Activated CD4-positive, alpha-beta memory T cell treated with anti-CD3 and anti-CD28 coated beads for 36 hours (primary cell): ENCODE measurements around the gene FRS3. TPM values are rescaled to one million over a fixed set of nuclear protein-coding genes. Genes with fewer than 3 reads are reported as not detected.
A peak's percentile ranks its signal among the peaks of the same experiment; 100 is the strongest.

Experiments used
- CTCF ChIA-PET: fragments of 350-600 bp; sonication (Branson Sonifier 250); formaldehyde crosslinking; loops from one replicate; lab custom pipeline; 2021; ENCODE audit warnings: antibody characterized with exemption, inconsistent platforms; lab: Charles Lee
- POLR2A ChIA-PET: fragments of 350-600 bp; sonication (Branson Sonifier 250); formaldehyde crosslinking; loops from one replicate; lab custom pipeline; 2021; ENCODE audit warnings: antibody characterized with exemption; lab: Charles Lee
- DNase-seq: peaks from one replicate; pipeline ENCODE4 v3.0.0-alpha.2; 2020
- H3K27ac Mint-ChIP-seq: one replicate; pipeline ENCODE4 v1.8.0; 2021; ENCODE audit warnings: mixed read lengths
- H3K27me3 Mint-ChIP-seq: one replicate; pipeline ENCODE4 v1.8.0; 2021; ENCODE audit warnings: mixed read lengths
- H3K36me3 Mint-ChIP-seq: one replicate; pipeline ENCODE4 v1.8.0; 2021; ENCODE audit warnings: mixed read lengths
- H3K4me1 Mint-ChIP-seq: one replicate; pipeline ENCODE4 v1.8.0; 2021; ENCODE audit warnings: low read depth, mixed read lengths
- H3K4me3 Mint-ChIP-seq: one replicate; pipeline ENCODE4 v1.8.0; 2021; ENCODE audit warnings: mild to moderate bottlenecking, mixed read lengths
- H3K9me3 Mint-ChIP-seq: one replicate; pipeline ENCODE4 v1.8.0; 2021; ENCODE audit warnings: mixed read lengths
- intact Hi-C: fragments of 100-400 bp; cut with micrococcal nuclease; formaldehyde crosslinking; loops from one replicate; pipeline ENCODE4 v1.15.1; 2023
- total RNA-seq, 2 experiments: library from RNA; stranded (reverse); gene quantifications; one replicate each; pipeline ENCODE4 v1.2.3, GENCODE V29; 2021

FRS3 gene, protein sequence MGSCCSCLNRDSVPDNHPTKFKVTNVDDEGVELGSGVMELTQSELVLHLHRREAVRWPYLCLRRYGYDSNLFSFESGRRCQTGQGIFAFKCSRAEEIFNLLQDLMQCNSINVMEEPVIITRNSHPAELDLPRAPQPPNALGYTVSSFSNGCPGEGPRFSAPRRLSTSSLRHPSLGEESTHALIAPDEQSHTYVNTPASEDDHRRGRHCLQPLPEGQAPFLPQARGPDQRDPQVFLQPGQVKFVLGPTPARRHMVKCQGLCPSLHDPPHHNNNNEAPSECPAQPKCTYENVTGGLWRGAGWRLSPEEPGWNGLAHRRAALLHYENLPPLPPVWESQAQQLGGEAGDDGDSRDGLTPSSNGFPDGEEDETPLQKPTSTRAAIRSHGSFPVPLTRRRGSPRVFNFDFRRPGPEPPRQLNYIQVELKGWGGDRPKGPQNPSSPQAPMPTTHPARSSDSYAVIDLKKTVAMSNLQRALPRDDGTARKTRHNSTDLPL
- 1 to 10 TPM; 4.8 to 5.5 TPM for total RNA-seq

DNA sequence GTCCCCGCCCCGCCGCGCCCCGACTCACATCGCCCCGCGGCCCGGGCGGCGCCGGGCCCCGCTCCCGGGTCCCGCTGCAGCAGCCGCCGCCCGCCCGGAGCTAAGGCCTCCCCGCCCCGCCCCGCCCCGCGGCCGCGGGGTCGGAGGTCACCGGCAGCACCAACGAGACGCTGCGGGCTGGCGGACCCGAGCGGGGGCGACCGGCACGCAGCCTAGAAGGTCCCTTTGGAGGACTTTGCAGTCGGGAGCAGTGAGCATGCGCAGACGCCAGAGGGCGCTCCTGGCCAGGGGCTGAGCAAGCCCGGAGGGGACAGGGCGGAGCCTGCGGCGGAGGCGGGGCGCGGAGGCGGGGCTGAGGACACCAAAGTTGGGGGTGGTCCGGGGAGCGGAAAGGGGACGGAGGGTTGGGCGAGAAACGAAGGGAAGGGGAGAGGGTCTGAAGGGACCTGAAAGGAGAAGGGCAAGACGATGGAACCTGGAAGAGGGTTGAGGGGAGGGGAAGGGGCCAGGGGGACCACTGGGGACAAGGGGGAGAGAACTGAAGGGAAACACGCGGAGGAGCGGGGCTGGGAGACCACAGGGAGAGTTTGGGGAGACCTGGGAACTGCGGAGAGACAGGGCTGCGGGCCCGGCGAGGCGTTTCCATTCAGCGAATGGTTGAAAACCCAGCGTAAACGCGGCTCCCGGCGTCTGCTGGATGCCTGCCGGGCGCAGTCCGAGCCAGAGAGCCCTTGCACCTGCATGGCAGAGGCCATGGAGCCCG lies at the start of gene FRS3:
TSS of gene FRS3 (minus strand) at position 113 of the 763 bp plus-strand sequence. CDS start 2,913 bp downstream, outside the sequence.
- Mint-ChIP-seq H3K4me1 (peaks cover 13% of the 10 kb centered on the region), H3K36me3 (peaks cover 3% of the 10 kb centered on the region), H3K4me3 (peak within 1 kb of the TSS; percentile 85), H3K27ac (peak within 1 kb of the TSS; percentile 38), H3K27me3 (peaks cover 6% of the 10 kb centered on the region), H3K9me3 (no peaks in the 10 kb centered on the region)
- ChIA-PET CTCF (interaction anchor here (0.6 to 1.0 kb wide), 6 partner anchors 8 to 435 kb away, joined by 3 to 5 read pairs (median 3); partner anchors contain the start of genes BYSL and MED20), POLR2A (no interaction called here)
- intact Hi-C loops = loop anchor here (1.0 to 5.0 kb wide), 6 partner anchors 7 to 437 kb away; partner anchors contain the start of genes MRPS10, TFEB and TOMM6
- peak; percentile 99 for DNase-seq

DNA sequence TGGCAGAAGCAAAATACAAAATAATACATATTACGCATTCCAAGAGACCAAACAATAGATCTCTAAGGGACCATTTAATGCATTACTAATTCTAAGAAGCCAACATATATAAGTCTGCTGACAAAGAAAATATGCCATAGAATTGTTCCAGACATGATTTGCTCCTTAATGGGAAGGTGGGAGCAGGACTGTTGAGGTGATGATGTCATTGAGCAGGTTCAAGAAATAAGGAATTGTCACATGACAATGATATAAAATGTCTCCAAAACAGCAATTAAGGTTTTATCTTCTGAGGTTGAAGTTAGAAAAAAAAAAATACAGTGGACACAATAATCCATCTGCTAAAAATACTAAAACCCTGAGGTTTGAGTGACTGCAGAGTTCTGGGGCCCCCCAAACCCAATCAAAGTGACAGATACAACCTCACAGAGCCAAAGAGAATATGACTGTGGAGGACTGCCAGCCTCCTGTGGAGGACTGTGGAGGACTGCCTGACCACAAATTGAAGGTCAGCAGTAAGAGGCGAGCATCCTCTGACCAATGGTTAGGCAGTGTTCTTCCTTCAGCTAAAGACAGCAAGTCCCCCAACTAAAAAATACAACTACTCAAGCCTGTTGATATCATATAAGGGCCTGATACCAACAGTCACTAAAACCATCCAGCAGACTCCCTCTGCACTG lies 46.8 kb upstream of the FRS3 start:
- no peak for DNase-seq
- ChIA-PET CTCF (no interaction called here), POLR2A (no interaction called here)

DNA sequence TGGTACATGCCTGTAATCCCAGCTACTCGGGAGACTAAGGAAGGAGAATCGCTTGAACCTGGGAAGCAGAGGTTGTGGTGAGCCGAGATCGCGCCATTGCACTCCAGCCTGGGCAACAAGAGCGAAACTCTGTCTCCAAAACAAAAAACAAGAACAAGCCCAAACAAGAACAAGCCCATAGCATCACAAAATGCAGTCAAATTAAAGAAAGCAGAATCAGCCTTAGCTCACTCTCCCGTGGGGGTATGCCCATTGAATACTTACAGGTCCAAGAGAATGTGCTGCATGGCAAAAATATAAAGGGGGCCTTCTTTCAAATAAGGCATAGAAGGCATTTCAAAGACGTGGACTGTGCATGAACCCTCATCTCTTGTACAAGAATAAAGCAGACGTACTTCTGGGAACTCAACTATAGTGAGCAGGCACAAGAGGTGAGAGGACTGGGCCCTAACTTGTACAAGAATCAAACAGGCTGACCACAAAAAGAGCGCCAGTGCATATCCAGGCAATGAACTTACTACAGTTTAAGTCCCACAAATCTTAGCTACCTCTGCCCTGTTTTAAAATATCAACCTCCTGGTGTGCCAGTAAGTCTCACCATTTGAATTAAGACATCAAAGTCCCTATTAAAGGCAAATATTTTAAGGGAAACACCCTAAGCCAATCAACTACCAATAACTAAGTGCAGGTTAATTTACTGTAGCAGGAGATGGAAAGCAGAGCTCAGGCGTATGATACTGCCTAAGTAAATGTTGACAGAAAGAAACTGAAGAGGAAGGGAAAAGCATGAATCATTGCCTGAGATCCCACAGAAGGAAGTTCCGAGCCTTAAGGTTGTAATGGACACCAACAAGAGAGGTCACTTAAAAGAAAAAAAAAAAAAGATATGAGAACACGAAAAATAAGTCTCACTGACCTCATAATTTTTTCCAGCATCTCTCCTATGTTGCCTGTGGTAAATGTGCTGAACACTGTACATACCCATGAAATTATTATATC lies 45.2 kb upstream of the FRS3 start:
- H3K27me3 Mint-ChIP-seq = no peaks in the 10 kb centered on the region
- ChIA-PET CTCF (no interaction called here), POLR2A (no interaction called here)
- intact Hi-C loops = no loop called here
- DNase-seq = no peak
- no peaks in the 10 kb centered on the region for H3K4me1 Mint-ChIP-seq
- H3K4me3 Mint-ChIP-seq = no peak overlapping the region
- H3K36me3 Mint-ChIP-seq = no peaks in the 10 kb centered on the region
- H3K27ac Mint-ChIP-seq = no peak overlapping the region
- no peaks in the 10 kb centered on the region for H3K9me3 Mint-ChIP-seq

More for the DNA sequence above, 46.8 kb upstream of the FRS3 start:
- no peaks in the 10 kb centered on the region for H3K4me1 Mint-ChIP-seq
- no peak overlapping the region for H3K27ac Mint-ChIP-seq
- H3K27me3 Mint-ChIP-seq = no peaks in the 10 kb centered on the region
- H3K36me3 Mint-ChIP-seq = no peaks in the 10 kb centered on the region
- no peaks in the 10 kb centered on the region for H3K9me3 Mint-ChIP-seq
- intact Hi-C loops = no loop called here
- no peak overlapping the region for H3K4me3 Mint-ChIP-seq

DNA sequence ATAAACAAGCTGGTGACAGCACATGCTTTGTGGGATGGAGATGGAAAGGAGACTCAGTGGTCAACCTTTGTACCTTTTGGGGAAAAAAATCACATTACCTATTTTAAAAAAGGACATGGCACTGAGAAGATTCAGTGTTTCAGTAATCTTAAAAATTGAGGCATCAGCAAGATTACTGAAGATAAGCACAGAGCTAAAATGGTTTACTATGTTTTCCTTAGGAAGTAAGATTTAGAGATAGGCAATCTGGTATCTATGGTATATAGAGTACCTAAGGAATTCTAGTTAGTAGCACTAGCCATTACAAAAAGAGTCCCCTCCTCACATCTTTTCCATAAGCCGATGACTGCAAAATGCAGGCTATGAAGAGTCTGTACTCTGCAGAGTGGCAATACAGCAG lies 43.5 kb upstream of the FRS3 start:
- Mint-ChIP-seq H3K27me3 (no peaks in the 10 kb centered on the region), H3K27ac (no peak overlapping the region), H3K4me3 (no peak overlapping the region), H3K9me3 (no peaks in the 10 kb centered on the region), H3K4me1 (no peaks in the 10 kb centered on the region), H3K36me3 (no peaks in the 10 kb centered on the region)
- intact Hi-C loops = no loop called here
- ChIA-PET POLR2A (no interaction called here), CTCF (interaction anchor here (0.7 kb wide), 1 partner anchor 24 kb away, joined by 3 read pairs; no protein-coding TSS in a partner anchor)
- no peak for DNase-seq

DNA sequence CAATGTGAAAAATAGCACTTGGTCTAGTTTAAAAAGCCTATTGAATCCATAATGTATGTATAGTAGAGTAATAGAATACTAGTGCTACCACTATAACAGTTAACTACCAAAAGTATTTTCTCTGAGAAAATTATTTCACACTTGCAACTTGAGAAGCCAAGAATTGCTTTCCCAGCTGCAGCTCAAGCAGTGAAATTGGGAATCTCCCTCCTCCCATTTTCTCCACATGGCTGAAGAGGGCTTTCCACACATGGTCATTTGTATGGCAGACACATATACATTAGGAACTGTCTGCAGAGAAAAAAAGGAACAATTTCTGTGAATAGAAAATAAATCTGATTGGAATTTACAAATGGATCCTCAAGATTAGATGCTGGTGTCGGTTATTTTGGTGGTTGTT lies 42.3 kb upstream of the FRS3 start:
- CTCF ChIA-PET = no interaction called here
- no peak overlapping the region for H3K27ac Mint-ChIP-seq
- no peaks in the 10 kb centered on the region for H3K9me3 Mint-ChIP-seq
- no peaks in the 10 kb centered on the region for H3K36me3 Mint-ChIP-seq
- H3K4me1 Mint-ChIP-seq = no peaks in the 10 kb centered on the region
- H3K27me3 Mint-ChIP-seq = no peaks in the 10 kb centered on the region
- no peak overlapping the region for H3K4me3 Mint-ChIP-seq
- no peak for DNase-seq
- intact Hi-C loops = no loop called here
- POLR2A ChIA-PET = no interaction called here

DNA sequence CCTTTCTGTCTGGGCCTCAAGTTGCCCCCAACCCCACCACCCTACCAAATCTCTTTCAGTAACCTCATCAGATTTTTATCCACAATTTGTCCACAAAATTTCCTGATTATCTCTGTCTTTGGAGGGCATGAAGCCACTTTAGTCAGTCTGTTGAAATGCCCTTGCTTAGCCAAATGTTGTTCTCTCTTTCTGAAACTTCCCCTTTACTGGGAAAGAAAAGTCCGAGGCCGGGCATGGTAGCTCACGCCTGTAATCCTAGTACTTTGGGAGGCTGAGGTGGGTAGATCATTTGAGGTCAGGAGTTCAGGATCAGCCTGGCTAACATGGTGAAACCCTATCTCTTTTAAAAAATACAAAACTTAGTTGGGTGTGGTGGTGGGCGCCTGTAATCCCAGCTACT lies 41.6 kb upstream of the FRS3 start:
- intact Hi-C loops = no loop called here
- no peak for DNase-seq
- Mint-ChIP-seq H3K4me1 (no peaks in the 10 kb centered on the region), H3K36me3 (no peaks in the 10 kb centered on the region), H3K27me3 (no peaks in the 10 kb centered on the region), H3K4me3 (no peak overlapping the region), H3K9me3 (no peaks in the 10 kb centered on the region), H3K27ac (no peak overlapping the region)
- POLR2A ChIA-PET = no interaction called here
- CTCF ChIA-PET = no interaction called here

DNA sequence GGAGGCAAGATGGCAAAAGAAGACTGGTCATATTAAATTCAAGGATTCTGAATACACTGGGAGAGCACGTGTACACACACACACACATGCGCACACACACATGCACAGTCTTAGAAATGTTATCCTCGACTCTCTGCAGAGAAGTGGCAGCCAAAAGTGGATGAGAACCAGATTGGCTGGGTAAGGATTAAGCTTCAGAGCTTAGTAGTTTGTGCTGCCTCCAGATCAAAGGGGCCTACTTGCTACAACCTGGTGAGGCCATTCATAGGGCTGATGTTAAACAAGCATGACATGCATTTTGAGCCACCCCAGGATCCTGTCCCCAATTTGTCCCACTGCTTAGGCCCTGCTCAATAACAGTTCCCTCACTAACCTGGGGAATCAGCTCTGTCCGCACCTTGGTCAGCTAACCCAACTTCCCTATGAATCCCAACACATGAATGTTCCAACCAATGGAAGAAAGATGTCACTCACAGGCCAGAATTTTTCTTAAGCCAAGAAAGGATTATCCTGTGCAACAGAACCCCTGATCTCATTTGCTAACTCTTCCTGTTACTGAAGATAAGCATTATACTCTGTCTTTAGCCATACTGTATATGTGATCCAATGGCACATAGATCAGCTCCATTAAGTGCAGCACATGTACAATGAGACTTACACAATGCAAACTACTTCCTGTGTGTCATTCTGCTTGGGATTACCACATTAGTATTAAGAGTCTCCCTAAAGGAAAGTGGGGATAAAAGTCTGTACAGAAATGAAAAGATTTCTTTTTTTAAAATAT lies 38.8 kb upstream of the FRS3 start:
- Mint-ChIP-seq H3K27me3 (no peaks in the 10 kb centered on the region), H3K27ac (no peak overlapping the region), H3K4me1 (no peaks in the 10 kb centered on the region), H3K9me3 (no peaks in the 10 kb centered on the region), H3K36me3 (no peaks in the 10 kb centered on the region), H3K4me3 (no peak overlapping the region)
- no peak for DNase-seq
- intact Hi-C loops = no loop called here
- ChIA-PET CTCF (no interaction called here), POLR2A (no interaction called here)

DNA sequence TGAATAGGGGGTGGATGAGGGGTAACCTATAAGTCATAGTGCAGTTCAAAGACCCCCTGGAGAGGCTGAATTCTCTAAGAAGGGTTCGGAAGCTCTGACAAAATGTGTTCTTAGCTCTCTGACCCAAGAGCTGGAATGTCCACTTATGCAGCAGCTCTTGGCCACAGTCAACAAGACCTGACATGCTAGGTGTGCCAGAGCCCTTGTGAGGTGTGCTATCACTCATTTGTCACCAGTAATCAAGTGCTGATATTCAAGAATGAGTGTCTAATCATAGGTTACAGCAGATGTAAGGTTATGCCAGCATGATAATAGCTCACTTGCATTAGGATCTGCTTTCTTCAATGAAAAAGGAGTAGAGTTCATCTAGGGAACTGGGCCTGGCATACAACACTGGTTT lies 35.9 kb upstream of the FRS3 start:
- Mint-ChIP-seq H3K27ac (no peak overlapping the region), H3K9me3 (no peaks in the 10 kb centered on the region), H3K36me3 (no peaks in the 10 kb centered on the region), H3K27me3 (no peaks in the 10 kb centered on the region), H3K4me1 (no peaks in the 10 kb centered on the region), H3K4me3 (no peak overlapping the region)
- intact Hi-C loops = no loop called here
- ChIA-PET POLR2A (no interaction called here), CTCF (interaction anchor here (1.5 kb wide), 1 partner anchor 29 kb away, joined by 3 read pairs; the partner anchor contains the start of gene TOMM6)
- no peak for DNase-seq

DNA sequence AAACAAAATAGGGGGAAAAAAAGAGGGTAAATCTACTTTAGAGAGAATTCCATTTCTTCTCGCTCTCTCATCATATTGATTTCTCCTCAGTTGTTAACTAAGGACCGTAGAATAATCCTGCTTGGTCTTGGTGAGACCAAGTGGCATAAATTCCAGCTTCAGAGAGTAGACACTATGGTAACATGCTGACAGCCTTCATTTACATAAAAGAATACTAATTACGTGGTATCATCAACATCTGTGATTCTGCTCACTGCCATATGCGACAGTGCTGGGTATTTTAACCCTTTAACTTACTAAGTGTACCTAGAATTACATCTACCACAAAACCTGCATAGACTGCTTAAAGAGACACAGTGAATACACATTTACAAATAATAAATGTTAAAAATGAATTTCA lies 34.9 kb upstream of the FRS3 start:
- intact Hi-C loops = no loop called here
- no peak overlapping the region for H3K4me3 Mint-ChIP-seq
- CTCF ChIA-PET = interaction anchor here (1.5 kb wide), 1 partner anchor 28 kb away, joined by 3 read pairs; the partner anchor contains the start of gene TOMM6

DNA sequence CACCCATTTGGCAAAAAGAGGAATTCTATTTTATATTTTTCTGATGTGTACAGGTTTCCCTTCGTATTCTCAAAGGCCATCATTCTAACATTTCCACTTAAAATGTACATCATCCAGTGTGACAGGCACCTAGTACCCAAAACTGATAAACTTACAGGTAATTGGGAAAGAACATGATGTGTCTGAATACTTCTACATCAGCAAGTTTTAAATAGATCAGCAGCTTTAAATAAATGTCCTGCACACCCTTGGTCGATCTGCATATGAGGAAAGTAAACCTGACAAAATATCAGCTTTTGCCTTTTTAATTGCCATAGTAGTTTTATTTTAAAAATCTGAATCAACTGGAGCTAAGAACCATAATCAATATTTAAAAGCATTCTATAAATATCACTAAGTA lies 34.3 kb upstream of the FRS3 start:
- Mint-ChIP-seq H3K4me3 (no peak overlapping the region), H3K9me3 (no peaks in the 10 kb centered on the region), H3K4me1 (no peaks in the 10 kb centered on the region), H3K27me3 (no peaks in the 10 kb centered on the region), H3K27ac (no peak overlapping the region), H3K36me3 (no peaks in the 10 kb centered on the region)
- ChIA-PET CTCF (interaction anchor here (1.5 kb wide), 1 partner anchor 27 kb away, joined by 3 read pairs; the partner anchor contains the start of gene TOMM6), POLR2A (no interaction called here)
- no peak for DNase-seq
- intact Hi-C loops = no loop called here

More for the DNA sequence above, 34.9 kb upstream of the FRS3 start:
- H3K4me1 Mint-ChIP-seq = no peaks in the 10 kb centered on the region
- DNase-seq = no peak
- H3K27me3 Mint-ChIP-seq = no peaks in the 10 kb centered on the region
- no peaks in the 10 kb centered on the region for H3K9me3 Mint-ChIP-seq
- no peak overlapping the region for H3K27ac Mint-ChIP-seq
- POLR2A ChIA-PET = no interaction called here
- no peaks in the 10 kb centered on the region for H3K36me3 Mint-ChIP-seq
